ENCODE measurements around the gene HYAL2. TPM values are rescaled to one million over a fixed set of nuclear protein-coding genes. Genes with fewer than 3 reads are reported as not detected.
A peak's percentile ranks its signal among the peaks of the same experiment; 100 is the strongest.

The HYAL2 gene
- total and polyA plus RNA-seq, 9 of the 15 experiments (the other 6 are each of a cell fraction or from before 2014, with no cell fraction given): 0.36 to 22.7 (median 11.4) TPM; not detected in 1

DNA sequence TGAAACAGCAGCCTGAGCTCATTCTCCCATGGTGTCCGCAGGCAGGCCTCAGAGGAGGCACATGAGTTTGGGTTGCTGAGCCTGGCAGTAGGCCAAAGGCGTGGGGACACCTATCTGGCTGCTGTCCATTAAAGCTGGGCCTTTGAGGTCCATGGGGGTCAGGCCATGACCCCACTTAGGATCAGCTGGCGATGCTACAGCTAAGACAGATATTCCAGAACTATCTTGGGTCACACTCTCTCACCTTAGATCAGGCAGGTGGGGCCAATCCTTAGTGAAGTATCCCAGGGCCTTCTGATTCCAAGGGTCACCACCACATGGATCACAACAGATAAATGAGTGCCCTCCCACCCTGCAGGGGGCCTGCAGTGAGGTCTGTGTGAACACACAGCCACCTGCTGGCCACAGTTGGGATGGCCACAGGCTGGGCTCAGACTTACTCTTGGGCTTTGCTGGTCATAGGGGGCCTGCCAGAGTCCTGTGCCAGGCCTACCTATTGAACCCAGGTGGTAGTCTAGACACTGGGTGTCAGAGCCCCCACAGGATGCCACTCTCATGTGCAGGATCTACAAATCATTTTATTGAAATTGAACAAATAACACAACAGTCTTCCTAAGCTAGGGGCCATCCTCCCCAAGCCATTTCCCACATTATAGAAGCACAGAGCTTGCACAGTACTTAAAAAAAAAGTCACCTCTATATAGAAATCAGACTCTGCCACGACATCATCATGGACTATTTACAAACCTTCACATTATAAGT, 2.0 kb upstream of the HYAL2 start (continued):
- TF ChIP-seq CTCFL (IDR thresholded peaks at IDR 0.05; ENCODE audit: borderline replicate concordance, insufficient read depth, low read depth, low read length, poor library complexity, severe bottlenecking): peak; percentile 68
- no peak for TF ChIP-seq YY1 (IDR thresholded peaks at IDR 0.05; ENCODE audit: borderline replicate concordance in 1 of 3, control insufficient read depth in 1 of 3, extremely low read depth in 1 of 3, insufficient read depth in 3 of 3, insufficient read length in 1 of 3, insufficient replicate concordance in 2 of 3, low read depth in 1 of 3, low read length in 2 of 3)
- TF ChIP-seq SMC3 (conservative IDR thresholded peaks at IDR 0.05; ENCODE audit: insufficient read depth, low read depth, low read length): peak; percentile 55
- TF ChIP-seq MAZ (CRISPR knock-in tag; conservative IDR thresholded peaks at IDR 0.05 in 1 of 2, IDR thresholded peaks at IDR 0.05 in 1 of 2): peak; percentile 32 to 73; a peak in 3 of 4 replicates
- 0 out of 4 replicates have a peak, but pooled peaks of 1 of the 2 experiments have one; percentile 24 for TF ChIP-seq HDAC1 (IDR thresholded peaks at IDR 0.05)
- peak; percentile 47 for TF ChIP-seq ARID1B (IDR thresholded peaks at IDR 0.05)
- TF ChIP-seq CBFA2T2 (conservative IDR thresholded peaks at IDR 0.05): 0 out of 2 replicates have a peak, but pooled peaks have one; percentile 9
- peak; percentile 52; the same call in 1 of the 2 replicates for TF ChIP-seq DPF2 (IDR thresholded peaks at IDR 0.05)
- no peak for TF ChIP-seq CBX2 (IDR thresholded peaks at IDR 0.05; ENCODE audit: insufficient read depth, low read length, poor library complexity, severe bottlenecking)
- TF ChIP-seq CC2D1A (IDR thresholded peaks at IDR 0.05): peak; percentile 53; the same call in 1 of the 2 replicates
- no peak for TF ChIP-seq ZC3H4 (CRISPR knock-in tag; IDR thresholded peaks at IDR 0.05; ENCODE audit: borderline replicate concordance)
- peak; percentile 40; the same call in 1 of the 2 replicates for TF ChIP-seq DEAF1 (CRISPR knock-in tag; IDR thresholded peaks at IDR 0.05)
- TF ChIP-seq NCOR1 (IDR thresholded peaks at IDR 0.05): peak; percentile 44; the same call in 1 of the 2 replicates
- peak; percentile 96 for TF ChIP-seq NFIC (IDR thresholded peaks at IDR 0.05)
- TF ChIP-seq EGR1 (conservative IDR thresholded peaks at IDR 0.05): 0 out of 2 replicates have a peak, but pooled peaks have one; percentile 7
- 0 out of 4 replicates have a peak, but pooled peaks of 1 of the 2 experiments have one; percentile 17 for TF ChIP-seq RCOR1 (IDR thresholded peaks at IDR 0.05; ENCODE audit: borderline replicate concordance in 1 of 2, low read depth in 2 of 2, low read length in 2 of 2)
- peak; percentile 77 for TF ChIP-seq DACH1 (IDR thresholded peaks at IDR 0.05; ENCODE audit: partially characterized antibody)
- TF ChIP-seq ZNF695 (CRISPR knock-in tag; IDR thresholded peaks at IDR 0.05): no peak
- TF ChIP-seq NR2C2 (CRISPR knock-in tag; IDR thresholded peaks at IDR 0.05): no peak
- peak; percentile 64; the same call in 1 of the 2 replicates for TF ChIP-seq NR2C2 (tag; IDR thresholded peaks at IDR 0.05)
- peak; percentile 52; the same call in 1 of the 2 replicates for TF ChIP-seq RB1 (IDR thresholded peaks at IDR 0.05; ENCODE audit: low read depth)
- TF ChIP-seq ZBTB17 (CRISPR knock-in tag; IDR thresholded peaks at IDR 0.05): no peak
- TF ChIP-seq FOXA3 (CRISPR knock-in tag; conservative IDR thresholded peaks at IDR 0.05 in 1 of 2, IDR thresholded peaks at IDR 0.05 in 1 of 2): 0 out of 4 replicates have a peak, but pooled peaks of 1 of the 2 experiments have one; percentile 30
- peak; percentile 77 for TF ChIP-seq ZBTB7A (IDR thresholded peaks at IDR 0.05; ENCODE audit: borderline replicate concordance, control insufficient read depth, low read depth, low read length)
